EL (cell line): Measurements from ENCODE around the gene S100A4.

Experiments
- DNase-seq: peaks from one replicate; pipeline ENCODE4 v3.0.0-alpha.2; 2016

Gene S100A4

GRCh38 chr1:153503766-153504165, 41.8 kb downstream of the S100A4 start:
- no peak for DNase-seq

DNA sequence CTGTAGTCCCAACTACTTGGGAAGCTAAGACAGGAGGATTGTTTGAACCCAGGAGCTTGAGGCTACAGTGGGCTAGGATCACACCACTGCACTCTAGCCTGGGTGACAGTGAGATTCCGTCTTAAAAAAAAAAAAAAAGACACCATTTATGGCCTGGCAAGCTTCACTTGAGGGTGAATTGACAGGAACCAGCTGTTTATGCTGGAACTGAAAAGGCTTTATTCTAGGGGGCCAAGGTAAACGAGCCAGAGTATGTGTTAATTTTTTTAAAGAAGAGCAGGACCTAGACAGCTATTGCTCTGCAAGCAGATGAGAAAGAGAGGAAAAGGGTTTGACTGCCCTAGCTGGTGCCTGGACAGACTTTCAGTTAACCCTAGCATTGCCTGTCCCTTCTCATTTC, 46.9 kb downstream of the S100A4 start:
- DNase-seq: no peak

DNA sequence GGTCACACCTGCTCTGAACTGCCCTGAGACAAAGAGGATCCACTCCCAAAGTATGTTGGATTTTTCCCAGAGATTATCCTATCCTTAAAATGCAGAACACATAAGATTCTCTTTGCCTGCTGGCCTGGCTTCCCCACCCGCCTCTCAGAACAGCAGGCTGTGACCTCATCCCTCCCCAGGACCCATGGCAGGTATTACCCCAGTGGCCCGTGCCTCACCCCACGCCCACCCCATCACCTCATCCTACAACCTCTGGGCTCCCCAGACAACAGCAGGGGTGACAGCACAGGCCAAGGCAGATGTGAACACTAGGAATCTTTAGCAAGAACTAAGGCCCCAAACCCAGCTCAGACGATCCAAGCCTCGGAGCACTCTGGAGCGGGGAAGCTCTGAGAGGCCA, 50.1 kb downstream of the S100A4 start:
- DNase-seq: no peak

DNA sequence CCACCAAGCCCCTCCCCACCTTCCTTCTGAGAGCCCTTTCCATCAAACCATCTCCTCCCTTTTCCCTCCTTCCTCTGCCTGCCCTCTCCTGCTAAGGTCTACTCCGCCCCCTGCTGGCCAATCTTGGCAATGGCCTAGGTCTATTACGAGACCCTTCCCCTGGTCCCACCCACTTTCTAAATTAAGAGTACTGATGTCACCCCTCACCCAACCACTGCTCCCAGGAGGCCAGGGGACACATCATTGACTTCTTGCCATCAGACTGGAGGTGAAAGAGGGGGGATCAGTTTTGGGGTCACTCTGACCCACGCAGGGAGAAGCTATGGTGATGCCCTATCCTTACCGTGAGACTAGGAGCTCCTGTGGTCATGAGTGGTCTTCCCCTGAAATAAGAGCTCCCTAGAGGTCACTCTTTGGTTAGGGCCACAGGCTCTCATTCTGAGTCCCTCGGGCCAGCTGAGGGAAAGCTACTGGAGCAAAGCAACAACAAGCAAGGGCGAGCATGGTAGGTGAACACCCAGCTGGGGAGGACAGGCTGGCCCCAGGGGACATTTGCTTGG, 50.5 kb downstream of the S100A4 start:
- DNase-seq: peak; percentile 52
